ENCODE results near the gene ZC3H15. TPM values are rescaled to one million over a fixed set of nuclear protein-coding genes. Genes with fewer than 3 reads are reported as not detected.

ZC3H15 gene
- total RNA-seq, 1 experiment from 2014 or later: 98.1 TPM

- Histone ChIP-seq H3K4me1 (peaks cover 12% of the 10 kb centered on the region), H3K4me3 (ENCODE audit: low read depth, low read length) (no peak overlapping the region), H3K27me3 (replicated peaks; ENCODE audit: control insufficient read depth, insufficient read depth, low read length) (no peaks in the 10 kb centered on the region), H3K9me3 (no peaks in the 10 kb centered on the region), H3K36me3 (ENCODE audit: control insufficient read depth, insufficient read depth, low read length) (no peaks in the 10 kb centered on the region)
- H3K36me3 Mint-ChIP-seq (ENCODE audit: insufficient read depth, unreplicated experiment): peaks cover 4% of the 10 kb centered on the region
- no peak overlapping the region for H3K4me3 Mint-ChIP-seq (ENCODE audit: unreplicated experiment)
- intact Hi-C loops (cut with micrococcal nuclease; ENCODE audit: unreplicated experiment): no loop called here
- BruUV-seq (replicated peaks): no TSS peak
- no peaks in the 10 kb centered on the region for H3K9me3 Mint-ChIP-seq (ENCODE audit: unreplicated experiment)
- no peak overlapping the region for H3K27ac Mint-ChIP-seq (ENCODE audit: unreplicated experiment)
- POLR2A ChIA-PET: no interaction called here
- H3K27me3 Mint-ChIP-seq (ENCODE audit: insufficient read depth, unreplicated experiment): no peaks in the 10 kb centered on the region
- peaks cover 14% of the 10 kb centered on the region for H3K4me1 Mint-ChIP-seq (ENCODE audit: low read depth, unreplicated experiment)
- CTCF ChIA-PET: no interaction called here
- no peak for TF ChIP-seq CTCF (IDR thresholded peaks at IDR 0.05; ENCODE audit: insufficient read depth in 1 of 2, low read depth in 1 of 2, low read length in 1 of 2, severe bottlenecking in 1 of 2, unreplicated experiment in 1 of 2)
- DNase-seq: no peak
Observed at GRCh38 chr2:186526281-186526680, 40.2 kb downstream of the ZC3H15 start.

- Histone ChIP-seq H3K36me3 (ENCODE audit: control insufficient read depth, insufficient read depth, low read length) (no peaks in the 10 kb centered on the region), H3K4me3 (ENCODE audit: low read depth, low read length) (no peak overlapping the region), H3K9me3 (no peaks in the 10 kb centered on the region), H3K27me3 (replicated peaks; ENCODE audit: control insufficient read depth, insufficient read depth, low read length) (no peaks in the 10 kb centered on the region), H3K4me1 (peaks cover 38% of the 10 kb centered on the region)
- Mint-ChIP-seq H3K36me3 (ENCODE audit: insufficient read depth, unreplicated experiment) (no peaks in the 10 kb centered on the region), H3K27me3 (ENCODE audit: insufficient read depth, unreplicated experiment) (no peaks in the 10 kb centered on the region), H3K27ac (ENCODE audit: unreplicated experiment) (no peak overlapping the region), H3K9me3 (ENCODE audit: unreplicated experiment) (no peaks in the 10 kb centered on the region), H3K4me1 (ENCODE audit: low read depth, unreplicated experiment) (peaks cover 18% of the 10 kb centered on the region), H3K4me3 (ENCODE audit: unreplicated experiment) (no peak overlapping the region)
- ChIA-PET CTCF (no interaction called here), POLR2A (no interaction called here)
- no peak for DNase-seq
- intact Hi-C loops (cut with micrococcal nuclease; ENCODE audit: unreplicated experiment): loop anchor here (5.0 kb wide), 1 partner anchor 57 kb away; no protein-coding TSS in a partner anchor
- TF ChIP-seq CTCF (IDR thresholded peaks at IDR 0.05; ENCODE audit: insufficient read depth in 1 of 2, low read depth in 1 of 2, low read length in 1 of 2, severe bottlenecking in 1 of 2, unreplicated experiment in 1 of 2): no peak
- BruUV-seq (replicated peaks): no TSS peak
Observed at GRCh38 chr2:186530314-186530713, 44.3 kb downstream of the ZC3H15 start.

- Histone ChIP-seq H3K4me3 (ENCODE audit: low read depth, low read length) (no peak overlapping the region), H3K9me3 (no peaks in the 10 kb centered on the region), H3K36me3 (ENCODE audit: control insufficient read depth, insufficient read depth, low read length) (no peaks in the 10 kb centered on the region), H3K27me3 (replicated peaks; ENCODE audit: control insufficient read depth, insufficient read depth, low read length) (no peaks in the 10 kb centered on the region), H3K4me1 (peaks cover 38% of the 10 kb centered on the region)
- no peak for DNase-seq
- Mint-ChIP-seq H3K4me1 (ENCODE audit: low read depth, unreplicated experiment) (peaks cover 18% of the 10 kb centered on the region), H3K27ac (ENCODE audit: unreplicated experiment) (peak overlapping the region; percentile 60), H3K36me3 (ENCODE audit: insufficient read depth, unreplicated experiment) (no peaks in the 10 kb centered on the region), H3K27me3 (ENCODE audit: insufficient read depth, unreplicated experiment) (no peaks in the 10 kb centered on the region), H3K9me3 (ENCODE audit: unreplicated experiment) (no peaks in the 10 kb centered on the region), H3K4me3 (ENCODE audit: unreplicated experiment) (no peak overlapping the region)
- intact Hi-C loops (cut with micrococcal nuclease; ENCODE audit: unreplicated experiment): loop anchor here (5.0 kb wide), 1 partner anchor 56 kb away; no protein-coding TSS in a partner anchor
- CTCF ChIA-PET: interaction anchor here (0.9 kb wide), 1 partner anchor 110 kb away, joined by 3 read pairs; no protein-coding TSS in a partner anchor
- no peak for TF ChIP-seq CTCF (IDR thresholded peaks at IDR 0.05; ENCODE audit: insufficient read depth in 1 of 2, low read depth in 1 of 2, low read length in 1 of 2, severe bottlenecking in 1 of 2, unreplicated experiment in 1 of 2)
- no TSS peak for BruUV-seq (replicated peaks)
- POLR2A ChIA-PET: interaction anchor here (1.1 kb wide), 1 partner anchor 59 kb away, joined by 3 read pairs; the partner anchor contains the start of gene ITGAV
Observed at GRCh38 chr2:186531257-186531775, 45.3 kb downstream of the ZC3H15 start.
